MM.1S (cell line): Measurements from ENCODE around the gene IGFBP4.

Experiments
- CTCF ChIP-seq: fragments of 300-600 bp; sonication (generic); IDR thresholded peaks from 2 replicates; pipeline ENCODE4 v1.5.1; 2016; ENCODE audit warnings: antibody characterized with exemption, low read length, mixed read lengths
- EZH2 ChIP-seq: fragments of 300-600 bp; sonication (generic); optimal IDR thresholded peaks from 2 replicates; pipeline ENCODE3; 2017; ENCODE audit warnings: low read depth, mild to moderate bottlenecking, antibody characterized with exemption, low read length, mixed read lengths

- TF ChIP-seq CTCF (no peak), EZH2 (no peak)
Measured at GRCh38 chr17:40412880-40413279, 30.4 kb upstream of the IGFBP4 start.
